GM23338 (cell line): ENCODE data around the gene FCHSD2. TPM values are rescaled to one million over a fixed set of nuclear protein-coding genes. Genes with fewer than 3 reads are reported as not detected.

Experiments used
- ATAC-seq: fragments of 200-7000 bp; cut with Tn5 transposase; 3 replicates; pipeline ENCODE4 v1.9.1; 2020
- DNase-seq: peaks from one replicate; pipeline ENCODE4 v3.0.0-alpha.2; 2015; ENCODE audit warnings: low spot score
- H2AFZ ChIP-seq: fragments of 200-600 bp; sonication (generic); 2 replicates; pipeline ENCODE4 v1.8.0; 2016; ENCODE audit warnings: antibody characterized with exemption, mild to moderate bottlenecking, moderate library complexity
- H3F3A ChIP-seq: fragments of 200-600 bp; sonication (generic); replicated peaks from 2 replicates; pipeline ENCODE4 v1.8.0; 2017; ENCODE audit warnings: antibody characterized with exemption, mixed run types, low read depth
- H3K27ac ChIP-seq: fragments of 200-600 bp; sonication (generic); 2 replicates; pipeline ENCODE4 v1.6.1; 2016; ENCODE audit warnings: low read depth
- H3K27me3 ChIP-seq: fragments of 200-600 bp; sonication (generic); 2 replicates; pipeline ENCODE4 v1.8.0; 2016; ENCODE audit warnings: mild to moderate bottlenecking, mixed run types, moderate library complexity; ENCODE audit not compliant: insufficient read depth
- H3K36me3 ChIP-seq: fragments of 200-600 bp; sonication (generic); 2 replicates; pipeline ENCODE4 v1.8.0; 2016; ENCODE audit warnings: mild to moderate bottlenecking; ENCODE audit not compliant: insufficient read depth
- H3K4me1 ChIP-seq: fragments of 200-600 bp; sonication (generic); 2 replicates; pipeline ENCODE4 v1.8.0; 2016; ENCODE audit warnings: mild to moderate bottlenecking, moderate library complexity; ENCODE audit not compliant: insufficient read depth
- H3K4me2 ChIP-seq: fragments of 200-600 bp; sonication (generic); 2 replicates; pipeline ENCODE4 v1.7.1; 2017; ENCODE audit warnings: mixed run types
- H3K4me3 ChIP-seq: fragments of 200-600 bp; sonication (generic); 2 replicates; pipeline ENCODE4 v1.6.1; 2016; ENCODE audit warnings: mixed run types
- H3K79me2 ChIP-seq: fragments of 200-600 bp; sonication (generic); replicated peaks from 2 replicates; pipeline ENCODE4 v1.8.0; 2017; ENCODE audit warnings: mild to moderate bottlenecking; ENCODE audit not compliant: insufficient read depth
- H3K9me2 ChIP-seq: fragments of 200-600 bp; sonication (generic); 2 replicates; pipeline ENCODE4 v1.8.0; 2017; ENCODE audit not compliant: insufficient read depth
- H4K20me1 ChIP-seq: fragments of 200-600 bp; sonication (generic); replicated peaks from 2 replicates; pipeline ENCODE4 v1.8.0; 2017; ENCODE audit warnings: mild to moderate bottlenecking; ENCODE audit not compliant: insufficient read depth
- H3K27ac Mint-ChIP-seq: 2 replicates; pipeline ENCODE4 v1.8.0; 2020; ENCODE audit warnings: inconsistent platforms, mild to moderate bottlenecking, moderate library complexity, mixed read lengths
- H3K27me3 Mint-ChIP-seq: 3 replicates; pipeline ENCODE4 v1.8.0; 2022; ENCODE audit warnings: low read depth, mild to moderate bottlenecking, moderate library complexity, mixed read lengths, inconsistent platforms; ENCODE audit not compliant: insufficient read depth, poor library complexity
- H3K36me3 Mint-ChIP-seq: 3 replicates; pipeline ENCODE4 v1.8.0; 2021; ENCODE audit warnings: low read depth, mild to moderate bottlenecking, inconsistent platforms, moderate library complexity, mixed read lengths
- H3K4me1 Mint-ChIP-seq: 3 replicates; pipeline ENCODE4 v1.8.0; 2020; ENCODE audit warnings: mild to moderate bottlenecking, inconsistent platforms, mixed read lengths
- H3K4me3 Mint-ChIP-seq: 3 replicates; pipeline ENCODE4 v1.8.0; 2021; ENCODE audit warnings: moderate library complexity, mild to moderate bottlenecking, inconsistent platforms, mixed read lengths
- H3K9me3 Mint-ChIP-seq: 3 replicates; pipeline ENCODE4 v1.8.0; 2020; ENCODE audit warnings: moderate library complexity, mild to moderate bottlenecking, inconsistent platforms, mixed read lengths
- CTCF ChIP-seq, 2 experiments: fragments of 200-600 bp in 1 of 2; sonication (generic) in 1 of 2; conservative IDR thresholded peaks; 2 replicates each; pipeline versions ENCODE4 v1.5.1 to v1.6.1; 2016 to 2017; ENCODE audit warnings: antibody characterized with exemption in 2 of 2, low read depth in 2 of 2, mild to moderate bottlenecking in 2 of 2, moderate library complexity in 1 of 2
- EZH2 ChIP-seq: fragments of 200-600 bp; sonication (generic); IDR thresholded peaks from one replicate; pipeline ENCODE4 v1.8.0; 2017; ENCODE audit warnings: antibody characterized with exemption, mild to moderate bottlenecking, low read depth; ENCODE audit not compliant: unreplicated experiment
- EZH2phosphoT487 ChIP-seq: fragments of 200-600 bp; sonication (generic); IDR thresholded peaks from one replicate; pipeline ENCODE4 v1.8.1; 2018; ENCODE audit warnings: antibody characterized with exemption; ENCODE audit not compliant: unreplicated experiment
- JUNB ChIP-seq: IDR thresholded peaks from one replicate; pipeline ENCODE4 v1.6.1; 2016; ENCODE audit warnings: antibody characterized with exemption; ENCODE audit not compliant: unreplicated experiment
- NANOG ChIP-seq: IDR thresholded peaks from 2 replicates; pipeline ENCODE4 v1.6.1; 2016; ENCODE audit warnings: antibody characterized with exemption, borderline replicate concordance
- POLR2AphosphoS5 ChIP-seq: IDR thresholded peaks from 2 replicates; pipeline ENCODE4 v1.6.1; 2016; ENCODE audit warnings: antibody characterized with exemption, low read depth
- REST ChIP-seq: IDR thresholded peaks from one replicate; pipeline ENCODE4 v1.6.1; 2018; ENCODE audit warnings: antibody characterized with exemption; ENCODE audit not compliant: unreplicated experiment
- ZNF114 ChIP-seq: fragments of 250-450 bp; sonication (Bioruptor Pico); IDR thresholded peaks from 2 replicates; pipeline ENCODE4 v1.5.0; 2020; ENCODE audit warnings: mild to moderate bottlenecking, moderate library complexity
- ZNF331 ChIP-seq: fragments of 250-450 bp; sonication (Bioruptor Pico); IDR thresholded peaks from 2 replicates; pipeline ENCODE4 v1.5.0; 2020; ENCODE audit warnings: low read depth, mild to moderate bottlenecking, moderate library complexity
- polyA plus RNA-seq: library from polyadenylated mRNA; unstranded; fragments of >200 nt; fragmentation: Nextera tagmentation; extraction: Ambion mirVana; gene quantifications from 2 replicates; pipeline ENCODE4 v1.2.1, GENCODE V29; 2016
- total RNA-seq: library from RNA; depleted of rRNA; stranded (reverse); fragments of >200 nt; shearing (Covaris generic); gene quantifications from 2 replicates; pipeline ENCODE4 v1.2.3, GENCODE V29; 2014

FCHSD2 gene
- total and polyA plus RNA-seq, 2 experiments from 2014 or later = 3.6 to 5.2 TPM

- 0 out of 2 replicates have a peak, but pooled peaks cover 3% of the 10 kb centered on the region for H3F3A ChIP-seq
- Mint-ChIP-seq H3K4me1 (peaks cover 7% of the 10 kb centered on the region), H3K27ac (no peak overlapping the region), H3K27me3 (peaks cover 26% of the 10 kb centered on the region), H3K4me3 (no peak overlapping the region), H3K36me3 (no peaks in the 10 kb centered on the region; the same call in 2 of the 3 replicates), H3K9me3 (no peaks in the 10 kb centered on the region; the same call in 2 of the 3 replicates)
- no peaks in the 10 kb centered on the region for H3K79me2 ChIP-seq
- ATAC-seq (no peak), DNase-seq (no peak)
- H3K27me3 ChIP-seq = peaks cover 17% of the 10 kb centered on the region
- no peaks in the 10 kb centered on the region for H3K4me1 ChIP-seq
- H2AFZ ChIP-seq = no peak overlapping the region
- no peak overlapping the region for H3K27ac ChIP-seq
- no peaks in the 10 kb centered on the region for H3K9me2 ChIP-seq
- H3K4me2 ChIP-seq = no peak overlapping the region
- TF ChIP-seq ZNF114 (CRISPR knock-in tag) (no peak), NANOG (no peak), CTCF (conservative IDR thresholded peaks at IDR 0.05; ENCODE audit: low read depth in 2 of 2) (no peak), POLR2AphosphoS5 (no peak), EZH2phosphoT487 (no peak), JUNB (no peak), ZNF331 (CRISPR knock-in tag) (no peak), EZH2 (no peak), REST (no peak)
- no peak overlapping the region for H3K4me3 ChIP-seq
- H3K36me3 ChIP-seq = no peaks in the 10 kb centered on the region
- 0 out of 2 replicates have a peak, but pooled peaks cover 2% of the 10 kb centered on the region for H4K20me1 ChIP-seq
These were observed 316.5 kb downstream of the FCHSD2 start for GRCh38 chr11:72825661-72826060.

DNA sequence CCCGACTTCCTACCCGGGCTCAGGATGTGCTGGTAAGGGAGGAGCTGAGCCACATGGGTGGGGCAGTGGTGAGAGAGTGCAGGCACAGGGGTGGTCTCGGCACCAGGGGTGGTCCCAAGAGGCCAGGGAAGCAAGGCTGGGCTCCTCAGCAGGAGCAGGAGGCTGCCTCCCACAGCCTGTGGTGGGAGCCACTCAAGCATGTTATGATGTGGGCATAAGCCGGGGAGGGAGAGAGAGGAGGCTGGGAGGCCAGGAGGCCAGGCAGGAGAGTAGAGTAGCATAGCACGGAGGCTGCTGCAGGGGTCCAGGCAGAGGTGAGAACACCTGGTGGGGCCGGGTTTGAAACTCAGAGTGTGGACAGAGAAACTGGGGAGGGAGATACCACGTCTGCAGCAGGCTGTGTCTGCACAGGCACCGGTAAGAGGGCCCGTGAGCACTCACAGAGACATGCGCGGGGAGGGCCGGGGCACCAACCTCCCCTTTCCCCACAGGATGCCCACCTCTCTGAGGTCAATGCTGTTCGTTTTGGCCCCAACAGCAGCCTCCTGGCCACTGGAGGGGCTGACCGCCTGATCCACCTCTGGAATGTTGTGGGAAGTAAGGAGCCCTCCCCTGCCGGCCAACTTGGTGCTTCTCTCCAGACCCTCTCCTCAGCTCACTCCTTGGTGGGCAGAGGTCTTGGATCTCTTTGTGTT lies 317.2 kb downstream of the FCHSD2 start:
- Mint-ChIP-seq H3K27me3 (peaks cover 26% of the 10 kb centered on the region), H3K4me3 (no peak overlapping the region; the same call in 2 of the 3 replicates), H3K4me1 (peaks cover 12% of the 10 kb centered on the region), H3K36me3 (no peaks in the 10 kb centered on the region; the same call in 2 of the 3 replicates), H3K9me3 (no peaks in the 10 kb centered on the region; the same call in 2 of the 3 replicates), H3K27ac (no peak overlapping the region; the same call in 1 of the 2 replicates)
- Histone ChIP-seq H3K4me2 (no peak overlapping the region), H4K20me1 (0 out of 2 replicates have a peak, but pooled peaks cover 2% of the 10 kb centered on the region), H3K27ac (no peak overlapping the region), H3K4me3 (no peak overlapping the region), H3K9me2 (no peaks in the 10 kb centered on the region), H3F3A (0 out of 2 replicates have a peak, but pooled peaks cover 3% of the 10 kb centered on the region), H3K27me3 (peaks cover 24% of the 10 kb centered on the region), H2AFZ (no peak overlapping the region), H3K79me2 (no peaks in the 10 kb centered on the region), H3K4me1 (no peaks in the 10 kb centered on the region), H3K36me3 (no peaks in the 10 kb centered on the region)
- no peak for DNase-seq
- no peak for ATAC-seq
- no peak for TF ChIP-seq EZH2phosphoT487
